HG02943 (cell line): ENCODE data around the gene CNNM3.

ENCODE experiments used
- ATAC-seq: cut with Tn5 transposase; IDR thresholded peaks from one replicate; pipeline ENCODE4 v1.9.1; 2021; ENCODE audit warnings: mild to moderate bottlenecking, low read depth, moderate library complexity; ENCODE audit not compliant: unreplicated experiment

Gene CNNM3

DNA sequence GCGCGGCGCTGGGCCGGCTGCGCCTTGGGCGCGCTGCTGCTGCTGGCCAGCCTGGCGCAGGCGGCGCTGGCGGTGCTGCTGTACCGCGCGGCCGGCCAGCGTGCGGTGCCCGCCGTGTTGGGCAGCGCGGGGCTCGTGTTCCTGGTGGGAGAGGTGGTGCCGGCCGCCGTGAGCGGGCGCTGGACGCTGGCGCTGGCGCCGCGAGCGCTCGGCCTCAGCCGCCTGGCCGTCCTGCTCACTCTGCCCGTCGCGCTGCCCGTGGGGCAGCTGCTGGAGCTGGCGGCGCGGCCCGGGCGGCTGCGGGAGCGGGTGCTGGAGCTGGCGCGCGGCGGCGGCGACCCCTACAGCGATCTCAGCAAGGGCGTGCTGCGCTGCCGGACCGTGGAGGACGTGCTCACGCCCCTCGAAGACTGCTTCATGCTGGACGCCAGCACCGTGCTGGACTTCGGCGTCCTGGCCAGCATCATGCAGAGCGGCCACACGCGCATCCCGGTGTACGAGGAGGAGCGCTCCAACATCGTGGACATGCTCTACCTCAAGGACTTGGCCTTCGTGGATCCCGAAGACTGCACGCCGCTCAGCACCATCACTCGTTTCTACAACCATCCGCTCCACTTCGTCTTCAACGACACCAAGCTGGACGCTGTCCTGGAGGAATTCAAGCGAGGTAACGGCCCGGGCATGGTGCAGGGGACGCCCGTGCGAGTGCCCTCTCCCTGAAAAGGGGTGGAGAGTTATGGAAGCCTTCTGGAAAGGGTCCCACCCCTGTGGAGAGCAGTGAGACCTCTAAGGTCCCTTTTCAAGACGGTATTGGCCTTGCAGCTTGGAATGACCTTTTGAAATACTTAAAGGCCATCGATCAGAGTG is 1.0 kb downstream of the CNNM3 start:
- peak; percentile 0 for ATAC-seq

- no peak for ATAC-seq
Observed at GRCh38 chr2:96817882-96818281, 1.8 kb downstream of the CNNM3 start.

- no peak for ATAC-seq
Observed at GRCh38 chr2:96819128-96819875, 3.2 kb downstream of the CNNM3 start.

DNA sequence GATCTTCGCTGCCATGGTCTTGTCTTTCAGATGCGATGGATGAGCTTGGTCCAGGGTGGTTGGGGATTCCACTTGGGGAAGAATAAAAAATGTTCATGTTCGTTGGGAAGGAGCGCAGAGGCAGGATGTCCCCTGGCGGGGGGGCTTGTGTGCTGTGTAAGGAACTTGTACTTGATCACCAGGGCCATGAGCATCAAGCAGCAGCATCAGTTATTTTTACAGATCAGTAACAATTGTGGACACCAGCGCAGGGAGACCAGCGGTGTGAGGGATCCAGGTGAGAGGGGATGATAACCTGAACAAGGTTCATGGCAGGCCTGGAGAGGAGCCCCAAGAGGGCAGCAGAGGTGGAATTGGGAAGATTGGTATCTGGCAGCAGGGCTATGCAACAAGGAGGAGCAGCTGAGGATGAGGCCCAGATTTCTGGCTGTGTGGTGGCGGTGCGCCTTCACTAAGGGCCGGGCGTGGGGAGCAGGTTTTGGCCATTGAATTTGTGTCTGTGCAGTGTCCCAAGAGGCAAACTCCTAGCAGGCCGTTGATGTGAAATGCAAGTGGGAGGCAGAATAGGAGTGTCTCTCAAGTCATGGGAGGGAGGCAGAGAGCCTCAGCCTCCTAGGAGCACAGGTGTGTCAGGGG is 3.9 kb downstream of the CNNM3 start:
- no peak for ATAC-seq

DNA sequence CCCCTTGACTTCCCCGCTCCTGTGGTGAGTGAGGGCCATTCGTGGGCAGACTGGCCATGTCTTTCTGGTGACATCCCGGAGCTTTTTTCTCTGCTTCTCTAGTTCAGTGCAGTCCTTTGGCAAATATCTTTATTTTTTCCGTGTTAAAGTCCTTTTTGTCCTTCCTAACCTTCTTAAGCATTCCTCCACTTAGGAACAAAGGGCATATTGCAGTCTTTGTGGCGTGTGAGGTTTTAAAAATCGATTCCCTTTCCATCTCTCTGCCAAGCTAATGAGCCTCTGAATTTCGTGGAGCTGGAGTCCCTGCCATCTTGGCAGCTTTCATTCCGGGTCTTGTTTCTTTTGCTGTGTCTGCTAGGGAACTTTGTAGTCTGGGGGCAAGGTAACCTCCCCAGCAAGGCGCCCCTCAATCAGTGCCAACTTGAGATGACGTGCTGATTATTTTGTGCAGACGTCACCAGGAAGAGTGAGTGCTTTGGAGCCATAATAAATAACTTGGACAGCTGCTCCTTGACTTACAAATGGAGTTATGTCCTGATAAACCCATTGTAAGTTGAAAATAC is 5.1 kb downstream of the CNNM3 start:
- no peak for ATAC-seq

GRCh38 chr2:96822786-96823185 is 6.7 kb downstream of the CNNM3 start:
- no peak for ATAC-seq

- ATAC-seq = no peak
Observed at GRCh38 chr2:96823198-96823597, 7.1 kb downstream of the CNNM3 start.

- no peak for ATAC-seq
Observed at GRCh38 chr2:96824079-96824870, 8.2 kb downstream of the CNNM3 start.

GRCh38 chr2:96825057-96825456 is 9.0 kb downstream of the CNNM3 start:
- no peak for ATAC-seq

DNA sequence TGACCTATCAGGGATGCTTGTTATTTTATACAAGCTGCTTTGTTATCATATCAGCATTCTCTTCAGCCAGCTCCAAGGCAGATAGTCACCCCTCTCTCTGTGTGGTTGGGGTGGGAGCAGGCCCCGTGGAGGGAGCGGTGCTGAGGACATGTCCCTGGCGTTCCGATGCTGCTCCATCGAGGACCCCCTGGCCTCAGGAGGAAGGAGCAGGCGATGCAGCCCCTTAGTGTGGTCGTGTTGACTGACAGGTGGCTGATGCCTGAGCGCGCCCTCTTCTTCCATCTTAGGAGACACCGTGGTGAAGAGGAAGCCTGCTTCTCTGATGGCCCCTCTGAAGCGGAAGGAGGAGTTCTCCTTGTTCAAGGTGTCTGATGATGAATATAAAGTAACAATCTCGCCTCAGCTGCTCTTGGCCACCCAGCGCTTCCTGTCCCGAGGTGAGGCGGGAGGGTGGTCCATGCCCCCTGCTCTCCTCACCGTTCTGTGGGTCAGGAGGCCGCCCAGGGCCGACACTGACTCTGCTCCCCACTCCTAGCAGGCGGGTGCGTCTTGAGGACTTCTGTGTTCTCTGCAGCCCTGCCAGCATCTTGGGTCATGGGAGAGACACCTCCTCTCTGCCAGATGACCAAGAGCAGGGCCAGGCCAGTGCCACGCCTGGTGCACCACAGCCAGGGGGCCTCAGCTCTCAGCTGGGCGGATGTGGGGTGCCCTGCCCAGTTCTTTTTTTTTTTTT is 10.6 kb downstream of the CNNM3 start:
- no peak for ATAC-seq

DNA sequence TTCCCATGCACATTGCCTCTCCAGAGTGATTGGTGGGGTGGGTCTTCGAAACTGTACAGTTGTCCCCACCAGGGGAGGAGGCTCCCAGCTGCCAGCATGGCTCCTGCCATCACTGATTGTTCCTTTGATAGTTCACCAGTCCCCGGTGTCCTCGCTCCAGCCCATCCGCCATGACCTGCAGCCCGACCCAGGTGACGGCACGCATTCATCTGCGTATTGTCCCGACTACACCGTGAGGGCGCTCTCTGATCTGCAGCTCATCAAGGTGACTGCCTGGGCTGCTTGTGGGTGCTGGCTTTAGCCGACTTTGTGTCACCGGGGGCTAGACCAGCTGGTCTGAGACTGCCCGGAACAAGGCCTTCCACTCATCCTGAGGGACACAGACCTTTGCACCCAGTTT is 12.4 kb downstream of the CNNM3 start:
- no peak for ATAC-seq

DNA sequence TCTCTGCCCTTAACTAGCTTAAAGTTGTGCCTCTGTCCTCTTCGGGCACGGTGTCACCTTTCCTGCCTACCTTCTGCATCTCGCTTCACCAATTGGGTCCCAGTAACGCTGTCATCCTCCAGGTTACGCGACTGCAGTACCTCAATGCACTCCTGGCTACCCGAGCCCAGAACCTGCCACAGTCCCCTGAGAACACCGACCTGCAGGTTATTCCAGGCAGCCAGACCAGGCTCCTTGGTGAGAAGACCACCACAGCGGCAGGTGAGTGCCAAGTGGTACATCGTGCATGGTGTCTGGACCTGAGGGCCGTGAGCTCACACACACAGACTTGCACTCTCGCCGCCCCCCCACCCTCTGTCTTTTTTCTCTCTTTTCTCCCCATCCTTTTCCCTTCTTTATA is 12.8 kb downstream of the CNNM3 start:
- no peak for ATAC-seq

- no peak for ATAC-seq
Observed at GRCh38 chr2:96830044-96830562, 14.0 kb downstream of the CNNM3 start.

DNA sequence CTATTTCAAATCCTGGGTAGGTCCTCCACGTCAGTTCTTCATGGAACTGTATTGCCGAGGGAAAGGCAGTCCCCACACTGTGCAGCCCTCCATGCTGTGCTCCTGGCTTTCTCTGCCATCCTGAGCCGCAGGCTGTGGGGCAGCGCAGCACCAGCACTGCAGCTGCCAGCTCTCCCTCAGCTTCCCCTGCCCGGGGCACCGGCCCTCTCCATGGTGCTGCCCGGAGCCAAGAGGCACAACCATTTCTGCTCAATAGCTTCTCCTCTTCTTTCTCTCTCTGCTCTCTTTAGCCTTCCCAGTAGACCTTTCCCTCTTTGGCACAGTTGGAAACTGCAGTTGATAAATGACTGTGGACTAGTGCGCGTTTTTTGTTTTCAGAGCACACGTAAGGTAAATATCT is 15.6 kb downstream of the CNNM3 start:
- no peak for ATAC-seq

- ATAC-seq = no peak
Observed at GRCh38 chr2:96832408-96832753, 16.3 kb downstream of the CNNM3 start.

DNA sequence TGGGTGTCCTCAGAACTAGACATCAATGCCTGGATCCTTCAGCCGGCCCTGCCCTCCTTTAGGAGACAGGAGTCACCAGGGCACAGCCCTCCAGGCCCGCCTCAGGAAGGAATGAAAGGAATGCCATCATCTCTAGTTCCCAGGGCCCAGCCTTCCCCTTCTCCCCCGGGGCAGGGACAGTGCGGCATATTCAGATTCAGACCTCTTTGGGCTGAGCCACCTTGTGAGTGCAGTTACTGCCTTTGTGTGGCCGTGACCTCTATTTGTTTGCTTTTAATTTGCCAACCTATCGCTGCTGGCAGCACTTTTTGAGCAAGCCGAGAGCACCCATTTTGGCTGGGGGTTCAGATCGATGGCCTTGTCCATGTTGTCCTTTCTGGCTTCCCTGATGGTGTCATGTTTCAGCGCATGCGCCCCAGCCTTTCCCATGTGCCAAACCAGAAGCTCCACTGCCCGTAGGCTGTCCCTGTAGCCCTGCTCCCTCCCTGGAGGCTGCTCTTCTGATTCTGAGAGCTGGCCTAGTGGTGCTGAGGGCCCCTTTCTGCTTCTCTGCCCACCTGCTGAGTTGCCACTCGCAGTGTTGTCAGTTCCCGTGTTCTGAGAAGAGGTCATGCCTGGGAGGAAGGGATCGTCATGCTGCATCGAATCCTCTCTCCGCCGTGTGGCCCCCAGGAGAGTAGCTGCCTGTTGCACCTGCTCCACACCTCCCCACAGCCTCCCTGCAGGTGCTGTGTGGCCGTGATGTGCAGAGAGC is 16.9 kb downstream of the CNNM3 start:
- no peak for ATAC-seq

DNA sequence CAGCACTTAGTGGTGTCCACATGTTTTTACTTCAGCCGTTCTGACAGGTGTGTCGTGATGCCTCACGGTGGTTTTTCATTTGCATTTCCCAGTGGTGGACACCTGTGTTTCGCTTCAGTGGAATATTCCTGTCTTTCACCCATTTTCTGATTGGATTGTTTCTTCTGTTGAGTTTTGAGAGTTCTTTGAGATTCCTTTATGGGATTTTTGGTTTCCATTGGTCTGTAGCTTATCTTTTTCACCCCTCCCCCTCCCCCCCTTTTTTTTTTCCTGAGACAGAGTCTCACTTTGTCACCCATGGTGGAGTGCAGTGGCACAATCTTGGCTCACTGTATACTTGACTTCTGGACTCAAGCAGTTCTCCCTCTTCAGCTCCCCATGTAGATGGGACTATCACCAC is 19.8 kb downstream of the CNNM3 start:
- no peak for ATAC-seq

GRCh38 chr2:96837575-96837974 is 21.5 kb downstream of the CNNM3 start:
- no peak for ATAC-seq
